GM12878 (cell line): ENCODE data around the gene MTHFD1L. TPM values are rescaled to one million over a fixed set of nuclear protein-coding genes. Genes with fewer than 3 reads are reported as not detected.

Source experiments
- ATAC-seq: fragments of 200-7000 bp; cut with Tn5 transposase; 3 replicates; pipeline ENCODE4 v1.9.1; 2020; ENCODE audit warnings: mild to moderate bottlenecking, moderate library complexity
- BruUV-seq: library from RNA; stranded (reverse); fragments of 400-500 nt; replicated peaks from 2 replicates; lab custom pipeline; 2021; lab: Mats Ljungman, UMichigan
- CTCF ChIA-PET: fragments of 300-600 bp; sonication (Branson Sonifier 250); formaldehyde crosslinking; extraction: SDS; loops from one replicate; lab custom pipeline; 2021; ENCODE audit warnings: inconsistent platforms; lab: Yijun Ruan, JAX
- POLR2A ChIA-PET: fragments of 350-600 bp; formaldehyde crosslinking; extraction: SDS; loops from one replicate; lab custom pipeline; 2021; ENCODE audit warnings: inconsistent platforms; lab: Charles Lee
- RAD21 ChIA-PET: fragments of 300-600 bp; sonication (Branson Sonifier 250); formaldehyde crosslinking; loops from one replicate; lab custom pipeline; 2023; ENCODE audit warnings: antibody characterized with exemption; ENCODE audit not compliant: unreplicated experiment; lab: Charles Lee
- SMC1A ChIA-PET: fragments of 300-600 bp; sonication (Branson Sonifier 250); formaldehyde crosslinking; loops from one replicate; lab custom pipeline; 2023; ENCODE audit not compliant: unreplicated experiment, uncharacterized antibody; lab: Charles Lee
- DNase-seq: peaks from one replicate; pipeline ENCODE4 v3.0.0-alpha.2; 2011; ENCODE audit warnings: low read depth, low spot score
- FAIRE-seq: peaks from 3 replicates; lab custom pipeline; 2011; peaks lifted over from hg19 to GRCh38; lab: Jason Lieb, UNC
- H2AFZ ChIP-seq: 2 replicates; pipeline ENCODE4 v1.6.0; 2011; ENCODE audit warnings: low read depth, low read length, control low read depth; ENCODE audit not compliant: control insufficient read depth
- H3K27ac ChIP-seq: 2 replicates; pipeline ENCODE4 v1.5.1; 2011; ENCODE audit warnings: control low read depth; ENCODE audit not compliant: control insufficient read depth, insufficient read depth
- H3K27me3 ChIP-seq, 2 experiments: replicated peaks in 1 of 2; 2 replicates each; pipeline versions ENCODE4 v1.6.0 to v1.6.1; 2011; ENCODE audit warnings: low read length in 1 of 2; ENCODE audit not compliant: control insufficient read depth in 2 of 2, insufficient read depth in 2 of 2
- H3K36me3 ChIP-seq, 2 experiments: 2 replicates each; pipeline ENCODE4 v1.5.1; 2011; ENCODE audit warnings: low read length in 1 of 2; ENCODE audit not compliant: control insufficient read depth in 2 of 2, insufficient read depth in 2 of 2
- H3K4me1 ChIP-seq: 2 replicates; pipeline ENCODE4 v1.6.1; 2011; ENCODE audit warnings: mild to moderate bottlenecking, low read length, moderate library complexity, mixed read lengths; ENCODE audit not compliant: control insufficient read depth, insufficient read depth
- H3K4me2 ChIP-seq: 2 replicates; pipeline ENCODE4 v1.6.0; 2011; ENCODE audit warnings: control low read depth; ENCODE audit not compliant: control insufficient read depth, insufficient read depth
- H3K4me3 ChIP-seq: fragments of 200-600 bp; sonication (generic); 2 replicates; pipeline ENCODE4 v1.5.1; 2016
- H3K79me2 ChIP-seq: 2 replicates; pipeline ENCODE4 v1.6.0; 2011; ENCODE audit warnings: low read length; ENCODE audit not compliant: control insufficient read depth, insufficient read depth
- H3K9ac ChIP-seq: 2 replicates; pipeline ENCODE4 v1.8.0; 2011; ENCODE audit warnings: low read length, control low read depth, mixed read lengths; ENCODE audit not compliant: control insufficient read depth, insufficient read depth
- H3K9me3 ChIP-seq: replicated peaks from 3 replicates; pipeline ENCODE4 v1.5.1; 2011; ENCODE audit warnings: mild to moderate bottlenecking, low read length; ENCODE audit not compliant: control insufficient read depth, insufficient read depth
- H4K20me1 ChIP-seq: 2 replicates; pipeline ENCODE4 v1.6.0; 2011; ENCODE audit not compliant: control insufficient read depth, insufficient read depth
- BRCA1 ChIP-seq: IDR thresholded peaks from 2 replicates; pipeline ENCODE4 v1.6.1; 2011; ENCODE audit warnings: low read depth, low read length, improper control_type of control experiment
- CBX5 ChIP-seq: sonication (generic); IDR thresholded peaks from 2 replicates; pipeline ENCODE4 v1.6.1; 2016; ENCODE audit warnings: low read depth, moderate library complexity, mild to moderate bottlenecking, inconsistent platforms
- CHD1 ChIP-seq: IDR thresholded peaks from 2 replicates; pipeline ENCODE4 v1.6.1; 2012; ENCODE audit warnings: low read depth, low read length, improper control_type of control experiment
- CTCF ChIP-seq, 3 experiments: IDR thresholded peaks in 2 of 3; conservative IDR thresholded peaks in 1 of 3; 2 replicates each; pipeline ENCODE4 v1.5.1; 2011; ENCODE audit warnings: low read depth in 3 of 3, low read length in 3 of 3, mild to moderate bottlenecking in 3 of 3, control low read depth in 2 of 3, moderate library complexity in 2 of 3, inconsistent platforms in 1 of 3, mixed read lengths in 1 of 3; ENCODE audit not compliant: control insufficient read depth in 2 of 3, insufficient read depth in 1 of 3; ENCODE audit errors: extremely low read depth in 1 of 3
- EED ChIP-seq: sonication (generic); IDR thresholded peaks from 2 replicates; pipeline ENCODE4 v1.6.1; 2016; ENCODE audit warnings: antibody characterized with exemption, low read depth
- EGR1 ChIP-seq, 2 experiments: IDR thresholded peaks; 1 replicate in 1 of 2; 2 replicates in 1 of 2; pipeline ENCODE4 v1.6.1; 2011 to 2012; ENCODE audit warnings: low read depth in 2 of 2, low read length in 2 of 2, borderline replicate concordance in 1 of 2, mild to moderate bottlenecking in 1 of 2, moderate library complexity in 1 of 2
- FOXM1 ChIP-seq: IDR thresholded peaks from 2 replicates; pipeline ENCODE4 v1.6.1; 2012; ENCODE audit warnings: low read depth, mild to moderate bottlenecking, inconsistent platforms, low read length, moderate library complexity
- GABPA ChIP-seq: IDR thresholded peaks from 2 replicates; pipeline ENCODE4 v1.6.1; 2014; ENCODE audit warnings: antibody characterized with exemption, low read depth, mild to moderate bottlenecking, inconsistent platforms
- IKZF1 ChIP-seq: fragments of 450-650 bp; conservative IDR thresholded peaks from 2 replicates; pipeline ENCODE4 v1.6.1; 2017; ENCODE audit warnings: antibody characterized with exemption, mild to moderate bottlenecking
- MYC ChIP-seq: IDR thresholded peaks from 2 replicates; pipeline ENCODE4 v1.6.1; 2011; ENCODE audit warnings: mild to moderate bottlenecking, low read length, moderate library complexity, inconsistent platforms; ENCODE audit not compliant: insufficient read depth, insufficient replicate concordance, insufficient read length, severe bottlenecking
- NFYB ChIP-seq: IDR thresholded peaks from 2 replicates; pipeline ENCODE4 v1.6.1; 2011; ENCODE audit warnings: low read depth, mild to moderate bottlenecking, low read length, improper control_type of control experiment, moderate library complexity; ENCODE audit not compliant: insufficient read depth
- NR2C1 ChIP-seq: fragments of 450-650 bp; IDR thresholded peaks from 2 replicates; pipeline ENCODE4 v1.6.1; 2017; ENCODE audit warnings: antibody characterized with exemption, mild to moderate bottlenecking, moderate library complexity
- NR2F1 ChIP-seq: fragments of 450-650 bp; conservative IDR thresholded peaks from 2 replicates; pipeline ENCODE4 v1.6.1; 2017; ENCODE audit warnings: mild to moderate bottlenecking
- SIN3A ChIP-seq: IDR thresholded peaks from 2 replicates; pipeline ENCODE4 v1.6.1; 2012; ENCODE audit warnings: low read depth, low read length, improper control_type of control experiment
- WRNIP1 ChIP-seq: IDR thresholded peaks from 2 replicates; pipeline ENCODE4 v1.6.1; 2011; ENCODE audit warnings: low read depth, low read length, improper control_type of control experiment, borderline replicate concordance
- ZNF622 ChIP-seq: fragments of 450-650 bp; IDR thresholded peaks from 2 replicates; pipeline ENCODE4 v1.6.1; 2017; ENCODE audit warnings: mild to moderate bottlenecking, inconsistent platforms
- ZSCAN29 ChIP-seq: fragments of 450-650 bp; IDR thresholded peaks from 2 replicates; pipeline ENCODE4 v1.6.1; 2017; ENCODE audit warnings: mild to moderate bottlenecking, moderate library complexity
- WGBS: methylation state at CpG from one replicate; pipeline ENCODE4 v1.1.6; 2016; ENCODE audit warnings: low lambda C conversion rate; ENCODE audit not compliant: insufficient replicate concordance, insufficient coverage; ENCODE audit errors: missing lambda C conversion rate; 5-methylcytosine and 5-hydroxymethylcytosine counted together
- in situ Hi-C: fragments of 300-500 bp; cut with MboI; formaldehyde crosslinking; loops from 9 replicates; pipeline ENCODE4 v1.14.3; 2018; ENCODE audit warnings: mixed read lengths
- intact Hi-C: fragments of 100-400 bp; cut with micrococcal nuclease; formaldehyde crosslinking; loops from one replicate; pipeline ENCODE4 v1.14.2; 2022; ENCODE audit not compliant: unreplicated experiment
- polyA plus RNA-seq, 11 experiments: library from polyadenylated mRNA; depleted of rRNA in 4 of 11; unstranded in 6 of 11; stranded (reverse) in 5 of 11; fragments of >200 nt; fragmentation: Nextera tagmentation in 4 of 11; fragmentation: Illumina TruSeq in 1 of 11; extraction: Ambion mirVana in 4 of 11; extraction: Trizol in 1 of 11; gene quantifications; 1 replicate in 1 of 11; 2 replicates in 10 of 11; pipeline versions ENCODE4 v1.2.1 to v1.2.3, GENCODE V29; 2011 to 2016; ENCODE audit warnings: inconsistent platforms in 2 of 11, missing spikeins in 2 of 11, low read depth in 1 of 11
- total RNA-seq, 4 experiments: library from RNA; depleted of rRNA in 3 of 4; stranded (reverse); fragments of >200 nt in 3 of 4; fragmentation: Illumina TruSeq in 1 of 4; extraction: Trizol in 1 of 4; gene quantifications; 2 replicates each; pipeline versions ENCODE4 v1.2.1 to v1.2.3, GENCODE V29; 2013 to 2021

MTHFD1L gene
- total and polyA plus RNA-seq, 10 of the 15 experiments (the other 5 are each of a cell fraction or from before 2014, with no cell fraction given): 11.7 to 75.5 (median 28.8) TPM

- in situ Hi-C loops (no loop called here), intact Hi-C loops (no loop called here)
- WGBS: 76% methylated on average over 4 of the region's 4 CpGs
- Histone ChIP-seq H3K4me1 (no peaks in the 10 kb centered on the region), H3K4me2 (no peak overlapping the region), H3K27me3 (no peaks in the 10 kb centered on the region), H2AFZ (no peak overlapping the region), H3K79me2 (no peaks in the 10 kb centered on the region), H3K9ac (no peak overlapping the region), H3K36me3 (peaks cover 0 to 6% of the 10 kb centered on the region in 2 experiments; a peak in 3 of 4 replicates), H3K9me3 (no peaks in the 10 kb centered on the region), H3K4me3 (no peak overlapping the region), H4K20me1 (no peaks in the 10 kb centered on the region), H3K27ac (no peak overlapping the region)
- SMC1A ChIA-PET: interaction anchor here (1.3 to 1.5 kb wide), 2 partner anchors 8 to 11 kb away, joined by 3 read pairs; no protein-coding TSS in a partner anchor
- POLR2A ChIA-PET: no interaction called here
- CTCF ChIA-PET: interaction anchor here (0.6 to 1.5 kb wide), 4 partner anchors 55 to 365 kb away, joined by 3 to 4 read pairs (median 3); no protein-coding TSS in a partner anchor
- BruUV-seq: no TSS peak
- RAD21 ChIA-PET: no interaction called here
- TF ChIP-seq CHD1: no peak
- DNase-seq: no peak
- no peak for ATAC-seq
- FAIRE-seq: no peak
These were observed 93.7 kb downstream of the MTHFD1L start for GRCh38 chr6:150959166-150959565.

- no peaks in the 10 kb centered on the region for H3K79me2 ChIP-seq
- SMC1A ChIA-PET: interaction anchor here (0.6 kb wide), 1 partner anchor 71 kb away, joined by 3 read pairs; no protein-coding TSS in a partner anchor
- ATAC-seq: no peak
- no peaks in the 10 kb centered on the region for H4K20me1 ChIP-seq
- H3K36me3 ChIP-seq: peaks cover 0 to 3% of the 10 kb centered on the region in 2 experiments; a peak in 3 of 4 replicates
- no peak overlapping the region for H2AFZ ChIP-seq
- POLR2A ChIA-PET: no interaction called here
- intact Hi-C loops (no loop called here), in situ Hi-C loops (no loop called here)
- H3K4me1 ChIP-seq: no peaks in the 10 kb centered on the region
- BruUV-seq: no TSS peak
- no peak overlapping the region for H3K9ac ChIP-seq
- no peak for FAIRE-seq
- no peaks in the 10 kb centered on the region for H3K9me3 ChIP-seq
- RAD21 ChIA-PET: no interaction called here
- TF ChIP-seq NFYB (no peak), ZSCAN29 (no peak), WRNIP1 (no peak), NR2F1 (no peak), IKZF1 (no peak), NR2C1 (no peak), CBX5 (no peak), ZNF622 (no peak), CTCF (IDR thresholded peaks at IDR 0.05 in 2 of 3, conservative IDR thresholded peaks at IDR 0.05 in 1 of 3; ENCODE audit: control insufficient read depth in 2 of 3, extremely low read depth in 1 of 3, insufficient read depth in 1 of 3, low read depth in 3 of 3, low read length in 3 of 3) (no peak), BRCA1 (no peak), FOXM1 (no peak), EED (no peak), EGR1 (IDR thresholded peaks at IDR 0.05; ENCODE audit: borderline replicate concordance in 1 of 2, low read depth in 2 of 2, low read length in 2 of 2) (no peak), GABPA (no peak), SIN3A (no peak), MYC (no peak)
- H3K27ac ChIP-seq: no peak overlapping the region
- H3K27me3 ChIP-seq: no peaks in the 10 kb centered on the region
- CTCF ChIA-PET: no interaction called here
- no peak overlapping the region for H3K4me2 ChIP-seq
- no peak overlapping the region for H3K4me3 ChIP-seq
- WGBS: 97% methylated on average over 2 of the region's 2 CpGs
- no peak for DNase-seq
These were observed 96.9 kb downstream of the MTHFD1L start for GRCh38 chr6:150962436-150962835.
